ENCODE results near the gene NAV1.

NAV1 gene

DNA sequence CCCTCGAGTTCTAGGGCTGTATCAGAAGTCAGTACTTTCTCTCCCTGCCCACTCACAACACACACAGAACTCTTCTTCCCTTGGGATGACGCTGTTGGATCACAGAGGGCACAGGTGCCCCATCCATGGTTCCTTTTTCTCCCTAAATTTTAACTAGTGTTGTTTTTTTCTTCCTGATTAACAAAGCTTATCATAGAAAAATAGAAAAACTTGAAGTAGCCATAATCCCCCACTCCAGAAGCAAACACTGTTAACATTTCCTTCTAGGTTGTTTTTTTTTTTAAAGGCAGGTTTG, 27.5 kb downstream of the NAV1 start:
- no peak for ATAC-seq
- TF ChIP-seq BACH2 (CRISPR knock-in tag; IDR thresholded peaks at IDR 0.05; ENCODE audit: borderline replicate concordance) (no peak), ZNF565 (CRISPR knock-in tag; conservative IDR thresholded peaks at IDR 0.05; ENCODE audit: low read depth) (no peak), ZC3H10 (CRISPR knock-in tag; IDR thresholded peaks at IDR 0.05) (no peak), RARB (CRISPR knock-in tag; IDR thresholded peaks at IDR 0.05) (no peak), SNAI2 (CRISPR knock-in tag; IDR thresholded peaks at IDR 0.05) (no peak), GLIS3 (CRISPR knock-in tag; IDR thresholded peaks at IDR 0.05) (no peak), ISL1 (CRISPR knock-in tag; IDR thresholded peaks at IDR 0.05) (no peak), ZNF8 (CRISPR knock-in tag; IDR thresholded peaks at IDR 0.05) (no peak)
- TF ChIP-seq, protein P1, sequence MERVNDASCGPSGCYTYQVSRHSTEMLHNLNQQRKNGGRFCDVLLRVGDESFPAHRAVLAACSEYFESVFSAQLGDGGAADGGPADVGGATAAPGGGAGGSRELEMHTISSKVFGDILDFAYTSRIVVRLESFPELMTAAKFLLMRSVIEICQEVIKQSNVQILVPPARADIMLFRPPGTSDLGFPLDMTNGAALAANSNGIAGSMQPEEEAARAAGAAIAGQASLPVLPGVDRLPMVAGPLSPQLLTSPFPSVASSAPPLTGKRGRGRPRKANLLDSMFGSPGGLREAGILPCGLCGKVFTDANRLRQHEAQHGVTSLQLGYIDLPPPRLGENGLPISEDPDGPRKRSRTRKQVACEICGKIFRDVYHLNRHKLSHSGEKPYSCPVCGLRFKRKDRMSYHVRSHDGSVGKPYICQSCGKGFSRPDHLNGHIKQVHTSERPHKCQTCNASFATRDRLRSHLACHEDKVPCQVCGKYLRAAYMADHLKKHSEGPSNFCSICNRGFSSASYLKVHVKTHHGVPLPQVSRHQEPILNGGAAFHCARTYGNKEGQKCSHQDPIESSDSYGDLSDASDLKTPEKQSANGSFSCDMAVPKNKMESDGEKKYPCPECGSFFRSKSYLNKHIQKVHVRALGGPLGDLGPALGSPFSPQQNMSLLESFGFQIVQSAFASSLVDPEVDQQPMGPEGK (CRISPR knock-in tag; IDR thresholded peaks at IDR 0.05; ENCODE audit: borderline replicate concordance) = no peak
- TF ChIP-seq, protein P2, sequence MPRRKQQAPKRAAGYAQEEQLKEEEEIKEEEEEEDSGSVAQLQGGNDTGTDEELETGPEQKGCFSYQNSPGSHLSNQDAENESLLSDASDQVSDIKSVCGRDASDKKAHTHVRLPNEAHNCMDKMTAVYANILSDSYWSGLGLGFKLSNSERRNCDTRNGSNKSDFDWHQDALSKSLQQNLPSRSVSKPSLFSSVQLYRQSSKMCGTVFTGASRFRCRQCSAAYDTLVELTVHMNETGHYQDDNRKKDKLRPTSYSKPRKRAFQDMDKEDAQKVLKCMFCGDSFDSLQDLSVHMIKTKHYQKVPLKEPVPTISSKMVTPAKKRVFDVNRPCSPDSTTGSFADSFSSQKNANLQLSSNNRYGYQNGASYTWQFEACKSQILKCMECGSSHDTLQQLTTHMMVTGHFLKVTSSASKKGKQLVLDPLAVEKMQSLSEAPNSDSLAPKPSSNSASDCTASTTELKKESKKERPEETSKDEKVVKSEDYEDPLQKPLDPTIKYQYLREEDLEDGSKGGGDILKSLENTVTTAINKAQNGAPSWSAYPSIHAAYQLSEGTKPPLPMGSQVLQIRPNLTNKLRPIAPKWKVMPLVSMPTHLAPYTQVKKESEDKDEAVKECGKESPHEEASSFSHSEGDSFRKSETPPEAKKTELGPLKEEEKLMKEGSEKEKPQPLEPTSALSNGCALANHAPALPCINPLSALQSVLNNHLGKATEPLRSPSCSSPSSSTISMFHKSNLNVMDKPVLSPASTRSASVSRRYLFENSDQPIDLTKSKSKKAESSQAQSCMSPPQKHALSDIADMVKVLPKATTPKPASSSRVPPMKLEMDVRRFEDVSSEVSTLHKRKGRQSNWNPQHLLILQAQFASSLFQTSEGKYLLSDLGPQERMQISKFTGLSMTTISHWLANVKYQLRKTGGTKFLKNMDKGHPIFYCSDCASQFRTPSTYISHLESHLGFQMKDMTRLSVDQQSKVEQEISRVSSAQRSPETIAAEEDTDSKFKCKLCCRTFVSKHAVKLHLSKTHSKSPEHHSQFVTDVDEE (CRISPR knock-in tag; IDR thresholded peaks at IDR 0.05) = no peak

DNA sequence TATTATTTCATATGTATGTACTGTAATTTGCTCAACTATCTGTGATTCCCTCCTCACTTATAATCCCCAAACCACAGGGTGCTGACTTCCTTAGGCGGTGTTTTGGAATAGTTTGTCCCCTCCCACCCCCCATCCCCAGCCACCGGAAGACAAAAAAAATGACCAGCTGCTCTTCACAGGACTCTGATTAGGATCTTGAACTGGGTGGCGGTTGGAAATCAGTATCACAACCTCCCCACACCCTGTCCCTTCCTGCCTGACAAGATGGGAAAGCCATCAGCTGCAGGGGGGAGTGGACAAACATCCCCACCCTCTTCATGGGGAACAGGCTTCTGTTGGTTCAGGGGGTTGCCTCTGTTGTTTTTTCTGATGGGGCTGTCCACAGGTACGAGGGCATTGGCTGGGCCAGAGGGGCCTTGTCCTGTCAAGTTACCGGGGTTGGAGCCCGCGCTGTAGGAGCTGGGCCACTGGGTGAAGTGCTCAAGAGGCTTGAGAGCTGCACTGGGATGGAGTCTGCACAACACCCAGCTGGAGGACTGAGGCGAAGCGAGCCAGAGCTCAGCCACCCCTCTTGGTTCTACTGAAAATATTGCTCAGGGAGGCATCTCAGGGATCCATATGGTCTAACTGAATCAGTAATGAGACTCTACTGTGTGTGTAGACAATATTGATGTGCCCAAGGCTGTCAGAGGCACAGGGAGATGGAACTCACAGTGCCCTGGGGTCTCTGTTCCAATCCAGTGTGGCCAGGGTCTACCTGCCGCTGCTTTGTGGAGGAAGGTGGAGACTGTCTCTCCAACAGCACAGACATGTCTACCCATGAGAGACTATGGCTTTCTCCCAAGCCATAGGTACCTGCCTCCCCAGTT, 28.2 kb downstream of the NAV1 start:
- TF ChIP-seq, protein P3, sequence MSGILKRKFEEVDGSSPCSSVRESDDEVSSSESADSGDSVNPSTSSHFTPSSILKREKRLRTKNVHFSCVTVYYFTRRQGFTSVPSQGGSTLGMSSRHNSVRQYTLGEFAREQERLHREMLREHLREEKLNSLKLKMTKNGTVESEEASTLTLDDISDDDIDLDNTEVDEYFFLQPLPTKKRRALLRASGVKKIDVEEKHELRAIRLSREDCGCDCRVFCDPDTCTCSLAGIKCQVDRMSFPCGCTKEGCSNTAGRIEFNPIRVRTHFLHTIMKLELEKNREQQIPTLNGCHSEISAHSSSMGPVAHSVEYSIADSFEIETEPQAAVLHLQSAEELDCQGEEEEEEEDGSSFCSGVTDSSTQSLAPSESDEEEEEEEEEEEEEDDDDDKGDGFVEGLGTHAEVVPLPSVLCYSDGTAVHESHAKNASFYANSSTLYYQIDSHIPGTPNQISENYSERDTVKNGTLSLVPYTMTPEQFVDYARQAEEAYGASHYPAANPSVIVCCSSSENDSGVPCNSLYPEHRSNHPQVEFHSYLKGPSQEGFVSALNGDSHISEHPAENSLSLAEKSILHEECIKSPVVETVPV (CRISPR knock-in tag; IDR thresholded peaks at IDR 0.05) = no peak
- TF ChIP-seq BACH2 (CRISPR knock-in tag; IDR thresholded peaks at IDR 0.05; ENCODE audit: borderline replicate concordance) (no peak), RARB (CRISPR knock-in tag; IDR thresholded peaks at IDR 0.05) (no peak)
- ATAC-seq = no peak

DNA sequence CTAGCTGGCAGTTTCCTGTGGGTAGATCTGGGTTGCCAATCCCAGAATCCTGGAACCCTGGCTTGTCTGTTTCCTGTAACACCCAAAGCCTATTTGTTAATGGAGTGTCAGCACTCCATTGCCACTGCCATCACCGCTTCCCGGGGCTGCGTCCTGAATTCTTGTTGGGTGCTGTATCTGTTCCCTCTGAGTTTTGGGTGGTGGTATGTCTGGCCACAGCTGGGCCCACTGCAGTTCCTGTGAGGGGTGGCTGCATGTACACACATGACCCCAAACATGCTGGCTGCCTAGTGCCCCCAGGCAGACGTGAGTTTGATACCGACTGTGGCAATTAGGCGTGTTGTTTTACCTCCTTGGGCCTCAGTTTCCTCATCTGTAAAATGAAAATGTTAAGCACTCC, 29.3 kb downstream of the NAV1 start:
- TF ChIP-seq ZNF8 (CRISPR knock-in tag; IDR thresholded peaks at IDR 0.05) (no peak), TCF4 (CRISPR knock-in tag; IDR thresholded peaks at IDR 0.05; ENCODE audit: borderline replicate concordance) (no peak), ESRRG (CRISPR knock-in tag; IDR thresholded peaks at IDR 0.05) (no peak), ZC3H10 (CRISPR knock-in tag; IDR thresholded peaks at IDR 0.05) (no peak), ZNF565 (CRISPR knock-in tag; conservative IDR thresholded peaks at IDR 0.05; ENCODE audit: low read depth) (no peak), ARNTL (CRISPR knock-in tag; IDR thresholded peaks at IDR 0.05; ENCODE audit: borderline replicate concordance, low read depth) (no peak), TOX (CRISPR knock-in tag; IDR thresholded peaks at IDR 0.05; ENCODE audit: borderline replicate concordance) (no peak), SNAI2 (CRISPR knock-in tag; IDR thresholded peaks at IDR 0.05) (no peak), GLIS3 (CRISPR knock-in tag; IDR thresholded peaks at IDR 0.05) (no peak), CSDC2 (CRISPR knock-in tag; IDR thresholded peaks at IDR 0.05) (no peak), ZFP3 (CRISPR knock-in tag; IDR thresholded peaks at IDR 0.05) (no peak), ZNF70 (CRISPR knock-in tag; IDR thresholded peaks at IDR 0.05) (no peak)
- TF ChIP-seq, protein P4, sequence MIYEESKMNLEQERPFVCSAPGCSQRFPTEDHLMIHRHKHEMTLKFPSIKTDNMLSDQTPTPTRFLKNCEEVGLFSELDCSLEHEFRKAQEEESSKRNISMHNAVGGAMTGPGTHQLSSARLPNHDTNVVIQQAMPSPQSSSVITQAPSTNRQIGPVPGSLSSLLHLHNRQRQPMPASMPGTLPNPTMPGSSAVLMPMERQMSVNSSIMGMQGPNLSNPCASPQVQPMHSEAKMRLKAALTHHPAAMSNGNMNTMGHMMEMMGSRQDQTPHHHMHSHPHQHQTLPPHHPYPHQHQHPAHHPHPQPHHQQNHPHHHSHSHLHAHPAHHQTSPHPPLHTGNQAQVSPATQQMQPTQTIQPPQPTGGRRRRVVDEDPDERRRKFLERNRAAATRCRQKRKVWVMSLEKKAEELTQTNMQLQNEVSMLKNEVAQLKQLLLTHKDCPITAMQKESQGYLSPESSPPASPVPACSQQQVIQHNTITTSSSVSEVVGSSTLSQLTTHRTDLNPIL (CRISPR knock-in tag; IDR thresholded peaks at IDR 0.05; ENCODE audit: low read depth) = no peak
- TF ChIP-seq, protein P5, sequence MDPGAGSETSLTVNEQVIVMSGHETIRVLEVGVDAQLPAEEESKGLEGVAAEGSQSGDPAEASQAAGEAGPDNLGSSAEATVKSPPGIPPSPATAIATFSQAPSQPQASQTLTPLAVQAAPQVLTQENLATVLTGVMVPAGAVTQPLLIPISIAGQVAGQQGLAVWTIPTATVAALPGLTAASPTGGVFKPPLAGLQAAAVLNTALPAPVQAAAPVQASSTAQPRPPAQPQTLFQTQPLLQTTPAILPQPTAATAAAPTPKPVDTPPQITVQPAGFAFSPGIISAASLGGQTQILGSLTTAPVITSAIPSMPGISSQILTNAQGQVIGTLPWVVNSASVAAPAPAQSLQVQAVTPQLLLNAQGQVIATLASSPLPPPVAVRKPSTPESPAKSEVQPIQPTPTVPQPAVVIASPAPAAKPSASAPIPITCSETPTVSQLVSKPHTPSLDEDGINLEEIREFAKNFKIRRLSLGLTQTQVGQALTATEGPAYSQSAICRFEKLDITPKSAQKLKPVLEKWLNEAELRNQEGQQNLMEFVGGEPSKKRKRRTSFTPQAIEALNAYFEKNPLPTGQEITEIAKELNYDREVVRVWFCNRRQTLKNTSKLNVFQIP (CRISPR knock-in tag; IDR thresholded peaks at IDR 0.05; ENCODE audit: borderline replicate concordance, low read depth) = no peak
- TF ChIP-seq, protein P2 (CRISPR knock-in tag; IDR thresholded peaks at IDR 0.05) = no peak
- no peak for ATAC-seq
